HG02763 (cell line): ENCODE data around the gene TNFRSF19.
"Not testable (repeated sequence)": the region's sequence is repeated elsewhere in the genome, so short reads cannot be mapped to it uniquely, and the experiment has no call there.

ENCODE experiments used
- ATAC-seq: cut with Tn5 transposase; IDR thresholded peaks from one replicate; pipeline ENCODE4 v1.9.1; 2021; ENCODE audit warnings: mild to moderate bottlenecking, moderate library complexity; ENCODE audit not compliant: unreplicated experiment

The TNFRSF19 gene

GRCh38 chr13:23570099-23570920 is at the start of gene TNFRSF19:
TNFRSF19 (plus strand) TSS chr13:23570412; CDS start chr13:23590184, 19,772 bp downstream.
- ATAC-seq: no peak

- ATAC-seq: not testable (repeated sequence)
Observed at GRCh38 chr13:23529926-23530325, 40.3 kb upstream of the TNFRSF19 start.

- ATAC-seq: no peak
Observed at GRCh38 chr13:23531446-23531845, 38.8 kb upstream of the TNFRSF19 start.

GRCh38 chr13:23534090-23534489 is 36.1 kb upstream of the TNFRSF19 start:
- ATAC-seq: no peak

- no peak for ATAC-seq
Observed at GRCh38 chr13:23541221-23541824, 28.9 kb upstream of the TNFRSF19 start.

- ATAC-seq: no peak
Observed at GRCh38 chr13:23544668-23545067, 25.5 kb upstream of the TNFRSF19 start.

- ATAC-seq: no peak
Observed at GRCh38 chr13:23547000-23547590, 23.1 kb upstream of the TNFRSF19 start.

- ATAC-seq: no peak
Observed at GRCh38 chr13:23549724-23550123, 20.5 kb upstream of the TNFRSF19 start.

GRCh38 chr13:23550163-23550562 is 20.0 kb upstream of the TNFRSF19 start:
- no peak for ATAC-seq

GRCh38 chr13:23551213-23552008 is 18.8 kb upstream of the TNFRSF19 start:
- ATAC-seq: no peak

GRCh38 chr13:23552171-23552570 is 18.0 kb upstream of the TNFRSF19 start:
- ATAC-seq: no peak

GRCh38 chr13:23552661-23553060 is 17.6 kb upstream of the TNFRSF19 start:
- ATAC-seq: no peak

- no peak for ATAC-seq
Observed at GRCh38 chr13:23554000-23554399, 16.2 kb upstream of the TNFRSF19 start.

GRCh38 chr13:23557043-23557442 is 13.2 kb upstream of the TNFRSF19 start:
- ATAC-seq: no peak

GRCh38 chr13:23557733-23558132 is 12.5 kb upstream of the TNFRSF19 start:
- no peak for ATAC-seq

- no peak for ATAC-seq
Observed at GRCh38 chr13:23558675-23559536, 11.3 kb upstream of the TNFRSF19 start.

- no peak for ATAC-seq
Observed at GRCh38 chr13:23560571-23561089, 9.6 kb upstream of the TNFRSF19 start.

- ATAC-seq: peak; percentile 53
Observed at GRCh38 chr13:23561261-23561660, 9.0 kb upstream of the TNFRSF19 start.

- ATAC-seq: no peak
Observed at GRCh38 chr13:23563085-23563845, 6.9 kb upstream of the TNFRSF19 start.
